Measurements from ENCODE around the gene GLI1.
"Not testable (repeated sequence)": the region's sequence is repeated elsewhere in the genome, so short reads cannot be mapped to it uniquely, and the experiment has no call there.

Gene GLI1

DNA sequence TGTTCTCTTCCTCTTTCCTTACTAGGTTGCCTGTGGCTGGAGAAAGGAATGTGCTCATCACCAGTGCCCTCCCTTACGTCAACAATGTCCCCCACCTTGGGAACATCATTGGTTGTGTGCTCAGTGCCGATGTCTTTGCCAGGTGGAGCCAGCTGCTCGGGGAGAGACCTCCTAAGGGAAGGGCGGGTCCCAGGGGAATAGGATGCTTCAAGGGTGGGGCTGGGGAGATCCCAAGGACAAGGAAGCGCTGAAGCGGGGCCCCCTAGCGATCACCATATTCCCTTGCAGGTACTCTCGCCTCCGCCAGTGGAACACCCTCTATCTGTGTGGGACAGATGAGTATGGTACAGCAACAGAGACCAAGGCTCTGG, 38.5 kb downstream of the GLI1 start:
- DNase-seq (ENCODE audit: low spot score) = no peak

DNA sequence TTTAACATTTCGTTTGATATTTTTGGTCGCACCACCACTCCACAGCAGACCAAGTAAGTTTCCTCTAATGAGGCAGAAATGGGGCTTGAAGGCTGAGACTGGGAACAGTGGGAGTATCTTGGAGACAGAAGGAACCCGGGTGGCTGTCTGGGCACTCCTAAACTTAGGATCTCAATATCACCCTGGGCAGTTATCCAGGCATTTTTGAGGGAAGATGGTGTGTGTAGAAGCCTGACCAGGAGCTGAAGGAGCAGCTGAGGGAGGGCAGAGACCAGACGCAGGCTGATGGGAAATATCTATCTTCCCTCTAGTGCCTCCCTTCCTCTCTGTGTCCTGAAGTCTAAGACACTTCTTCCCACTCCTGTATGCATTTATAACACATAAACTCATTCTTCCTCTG, 39.0 kb downstream of the GLI1 start:
- DNase-seq (ENCODE audit: low spot score) = no peak

DNA sequence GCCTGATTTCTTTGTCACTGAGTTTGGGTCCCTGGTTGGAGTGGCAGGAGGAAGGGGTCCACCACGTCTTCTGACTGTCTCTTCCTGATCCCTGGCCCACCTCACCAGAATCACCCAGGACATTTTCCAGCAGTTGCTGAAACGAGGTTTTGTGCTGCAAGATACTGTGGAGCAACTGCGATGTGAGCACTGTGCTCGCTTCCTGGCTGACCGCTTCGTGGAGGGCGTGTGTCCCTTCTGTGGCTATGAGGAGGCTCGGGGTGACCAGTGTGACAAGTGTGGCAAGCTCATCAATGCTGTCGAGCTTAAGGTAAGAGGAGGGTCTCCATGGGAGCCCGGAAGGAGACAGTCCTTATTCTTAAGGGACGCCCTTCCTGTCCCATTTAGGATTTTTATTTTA, 40.6 kb downstream of the GLI1 start:
- no peak for DNase-seq (ENCODE audit: low spot score)

DNA sequence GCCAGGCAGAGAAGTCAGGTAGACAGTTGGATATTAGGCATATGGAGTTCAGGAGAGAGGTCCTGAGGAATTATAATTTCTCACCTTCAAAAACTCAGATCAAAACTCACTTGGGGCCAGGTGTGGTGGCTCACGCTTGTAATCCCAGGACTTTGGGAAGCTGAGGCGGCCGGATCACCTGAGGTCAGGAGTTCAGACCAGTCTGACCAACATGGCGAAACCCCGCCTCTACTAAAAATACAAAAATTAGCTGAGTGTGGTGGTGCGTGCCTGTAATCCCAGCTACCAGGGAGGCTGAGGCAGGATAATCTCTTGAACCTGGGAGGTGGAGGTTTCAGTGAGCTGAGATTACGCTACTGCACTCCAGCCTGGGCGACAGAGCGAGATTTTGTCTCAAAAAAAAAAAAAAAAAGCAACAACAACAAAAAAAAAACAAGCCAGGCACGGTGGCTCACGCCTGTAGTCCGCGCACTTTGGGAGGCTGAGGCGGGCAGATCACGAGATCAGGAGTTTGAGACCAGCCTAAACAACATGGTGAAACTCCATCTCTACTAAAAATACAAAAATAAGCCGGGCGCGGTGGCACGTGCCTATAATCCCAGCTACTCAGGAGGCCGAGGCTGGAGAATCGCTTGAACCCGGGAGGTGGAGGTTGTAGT, 42.9 kb downstream of the GLI1 start:
- not testable (repeated sequence) for DNase-seq (ENCODE audit: low spot score)

DNA sequence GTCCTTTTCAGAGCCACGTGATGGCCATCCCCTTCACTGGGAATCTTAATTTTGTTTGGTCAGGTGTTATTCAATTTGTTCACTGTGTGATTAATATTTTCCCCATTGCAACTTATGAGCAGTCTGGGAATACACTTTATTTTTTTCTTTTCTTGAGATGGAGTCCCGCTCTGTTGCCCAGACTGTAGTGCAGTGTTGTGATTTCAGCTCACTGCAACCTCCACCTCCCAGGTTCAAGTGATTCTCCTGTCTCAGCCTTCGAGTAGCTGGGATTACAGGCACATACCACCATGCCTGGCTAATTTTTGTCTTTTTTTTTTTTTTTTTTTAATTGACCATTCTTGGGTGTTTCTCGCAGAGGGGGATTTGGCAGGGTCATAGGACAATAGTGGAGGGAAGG, 47.0 kb downstream of the GLI1 start:
- not testable (repeated sequence) for DNase-seq (ENCODE audit: low spot score)

DNA sequence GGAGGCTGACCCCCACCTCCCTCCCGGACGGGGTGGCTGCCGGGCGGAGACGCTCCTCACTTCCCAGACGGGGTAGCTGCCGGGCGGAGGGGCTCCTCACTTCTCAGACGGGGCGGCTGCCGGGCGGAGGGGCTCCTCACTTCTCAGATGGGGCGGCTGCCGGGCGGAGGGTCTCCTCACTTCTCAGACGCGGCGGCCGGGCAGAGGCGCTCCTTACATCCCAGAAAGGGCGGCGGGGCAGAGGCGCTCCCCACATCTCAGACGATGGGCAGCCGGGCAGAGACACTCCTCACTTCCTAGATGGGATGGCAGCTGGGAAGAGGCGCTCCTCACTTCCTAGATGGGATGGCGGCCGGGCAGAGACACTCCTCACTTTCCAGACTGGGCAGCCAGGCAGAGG, 48.2 kb downstream of the GLI1 start:
- DNase-seq (ENCODE audit: low spot score) = not testable (repeated sequence)

DNA sequence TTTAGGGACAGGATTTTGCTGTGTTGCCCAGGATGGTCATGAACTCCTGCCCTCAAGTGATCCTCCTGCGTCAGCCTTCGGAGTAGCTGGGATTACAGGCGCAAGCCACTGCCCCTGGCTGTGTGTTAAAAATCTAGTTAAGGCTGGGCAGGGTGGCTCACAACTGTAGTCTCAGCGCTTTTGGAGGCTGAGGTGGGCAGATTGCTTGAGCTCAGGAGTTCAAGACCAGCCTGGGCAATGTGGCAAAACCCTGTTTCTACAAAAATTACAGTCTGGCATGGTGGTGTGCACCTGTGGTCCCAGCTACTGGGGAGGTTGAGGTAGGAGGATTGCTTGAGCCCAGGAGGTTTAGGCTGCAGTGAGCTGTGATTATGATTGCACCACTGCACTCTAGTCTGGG, 51.6 kb downstream of the GLI1 start:
- no peak for DNase-seq (ENCODE audit: low spot score)

DNA sequence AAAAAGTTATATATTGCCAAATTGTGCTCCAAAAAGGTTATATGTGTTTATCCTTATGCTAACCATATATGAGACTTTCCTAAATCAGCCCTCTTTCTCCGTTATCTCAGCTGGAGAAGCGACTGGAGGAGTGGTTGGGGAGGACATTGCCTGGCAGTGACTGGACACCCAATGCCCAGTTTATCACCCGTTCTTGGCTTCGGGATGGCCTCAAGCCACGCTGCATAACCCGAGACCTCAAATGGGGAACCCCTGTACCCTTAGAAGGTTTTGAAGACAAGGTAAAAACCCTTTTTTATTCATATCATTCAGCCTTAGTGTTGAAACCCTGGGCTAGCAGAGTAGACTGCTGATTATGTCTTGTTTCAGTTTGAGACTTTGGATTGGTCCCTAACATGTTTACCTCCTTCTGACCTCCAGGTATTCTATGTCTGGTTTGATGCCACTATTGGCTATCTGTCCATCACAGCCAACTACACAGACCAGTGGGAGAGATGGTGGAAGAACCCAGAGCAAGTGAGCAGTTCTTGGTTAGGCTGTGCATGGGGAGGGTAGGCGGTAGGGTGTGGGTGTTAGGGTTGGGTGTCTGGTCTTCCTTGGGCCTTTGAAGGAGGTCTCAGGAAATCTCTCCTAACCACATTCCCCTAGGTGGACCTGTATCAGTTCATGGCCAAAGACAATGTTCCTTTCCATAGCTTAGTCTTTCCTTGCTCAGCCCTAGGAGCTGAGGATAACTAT, 52.2 kb downstream of the GLI1 start:
- no peak for DNase-seq (ENCODE audit: low spot score)

DNA sequence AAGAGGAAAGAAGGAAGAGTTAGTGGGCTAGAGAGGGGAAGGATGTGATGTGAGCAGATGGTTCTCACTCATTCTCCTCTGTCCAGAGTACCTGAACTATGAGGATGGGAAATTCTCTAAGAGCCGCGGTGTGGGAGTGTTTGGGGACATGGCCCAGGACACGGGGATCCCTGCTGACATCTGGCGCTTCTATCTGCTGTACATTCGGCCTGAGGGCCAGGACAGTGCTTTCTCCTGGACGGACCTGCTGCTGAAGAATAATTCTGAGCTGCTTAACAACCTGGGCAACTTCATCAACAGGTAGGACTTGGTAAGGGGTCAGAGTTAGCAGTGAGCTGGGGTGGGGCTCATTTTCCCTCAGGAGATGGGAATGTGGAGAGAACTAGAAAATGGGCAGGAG, 53.1 kb downstream of the GLI1 start:
- no peak for DNase-seq (ENCODE audit: low spot score)

DNA sequence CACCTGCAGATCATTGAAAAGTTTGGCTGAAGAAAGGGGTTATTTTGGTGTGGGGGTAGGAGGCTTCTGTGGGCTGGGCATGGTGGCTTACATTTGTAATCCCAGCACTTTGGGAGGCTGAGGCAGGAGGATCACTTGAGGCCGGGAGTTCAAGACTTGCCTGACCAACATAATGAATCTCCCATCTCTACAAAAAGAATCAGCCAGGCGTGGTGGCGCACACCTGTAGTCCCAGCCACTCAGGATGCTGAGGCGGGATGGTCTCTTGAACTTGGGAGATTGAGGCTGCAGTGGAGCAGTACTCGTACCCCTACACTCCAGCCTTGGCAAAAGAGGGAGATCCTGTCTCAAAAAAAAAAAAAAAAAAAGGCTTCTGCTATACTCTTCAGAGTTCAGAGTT, 53.7 kb downstream of the GLI1 start:
- no peak for DNase-seq (ENCODE audit: low spot score)

DNA sequence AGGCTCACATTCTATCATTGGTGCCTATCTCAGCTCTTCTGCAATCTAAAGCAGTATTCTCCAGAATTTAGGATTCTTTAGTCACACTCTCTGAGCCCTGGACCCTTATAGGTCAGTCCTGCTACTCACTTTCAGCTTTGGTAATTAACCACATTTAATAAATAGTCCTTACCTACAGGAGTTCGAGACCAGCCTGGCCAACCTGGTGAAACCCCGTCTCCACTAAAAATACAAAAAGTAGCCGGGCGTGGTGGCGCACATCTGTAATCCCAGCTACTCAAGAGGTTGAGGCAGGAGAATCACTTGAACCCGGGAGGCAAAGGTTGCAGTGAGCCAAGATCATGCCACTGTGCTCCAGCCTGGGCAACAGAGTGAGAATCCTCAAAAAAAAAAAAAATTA, 54.1 kb downstream of the GLI1 start:
- not testable (repeated sequence) for DNase-seq (ENCODE audit: low spot score)

DNA sequence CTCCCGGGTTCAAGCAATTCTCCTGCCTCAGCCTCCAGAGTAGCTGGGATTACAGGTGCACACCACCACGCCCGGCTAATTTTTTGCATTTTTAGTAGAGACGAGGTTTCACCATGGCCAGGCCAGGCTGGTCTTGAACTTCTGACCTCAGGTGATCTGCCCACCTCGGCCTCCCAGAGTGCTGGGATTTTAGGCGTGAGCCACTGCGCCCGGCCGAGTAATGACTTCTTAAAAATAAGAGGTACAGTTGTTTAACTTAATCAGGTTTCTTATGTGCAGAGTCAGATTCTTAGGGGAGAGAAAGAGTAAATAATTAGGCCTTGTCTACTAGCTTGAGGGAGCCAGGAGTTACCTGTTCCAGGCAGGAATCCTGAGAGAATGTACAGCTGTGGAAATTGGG, 54.7 kb downstream of the GLI1 start:
- DNase-seq (ENCODE audit: low spot score) = not testable (repeated sequence)

DNA sequence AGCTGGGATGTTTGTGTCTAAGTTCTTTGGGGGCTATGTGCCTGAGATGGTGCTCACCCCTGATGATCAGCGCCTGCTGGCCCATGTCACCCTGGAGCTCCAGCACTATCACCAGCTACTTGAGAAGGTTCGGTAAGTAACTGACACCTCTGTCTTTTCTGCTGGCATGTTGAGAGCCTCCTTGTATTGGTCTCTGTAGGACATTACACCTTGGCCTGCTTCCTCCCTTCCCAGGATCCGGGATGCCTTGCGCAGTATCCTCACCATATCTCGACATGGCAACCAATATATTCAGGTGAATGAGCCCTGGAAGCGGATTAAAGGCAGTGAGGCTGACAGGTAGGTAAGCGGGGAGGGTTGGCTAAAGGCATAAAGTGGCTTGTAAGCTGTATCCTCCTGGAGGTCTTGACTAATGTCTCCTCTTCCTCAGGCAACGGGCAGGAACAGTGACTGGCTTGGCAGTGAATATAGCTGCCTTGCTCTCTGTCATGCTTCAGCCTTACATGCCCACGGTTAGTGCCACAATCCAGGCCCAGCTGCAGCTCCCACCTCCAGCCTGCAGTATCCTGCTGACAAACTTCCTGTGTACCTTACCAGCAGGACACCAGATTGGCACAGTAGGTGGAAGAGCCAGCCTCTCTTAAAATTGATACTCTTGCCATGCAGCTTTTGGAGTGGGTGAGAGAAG, 55.3 kb downstream of the GLI1 start:
- no peak for DNase-seq (ENCODE audit: low spot score)

DNA sequence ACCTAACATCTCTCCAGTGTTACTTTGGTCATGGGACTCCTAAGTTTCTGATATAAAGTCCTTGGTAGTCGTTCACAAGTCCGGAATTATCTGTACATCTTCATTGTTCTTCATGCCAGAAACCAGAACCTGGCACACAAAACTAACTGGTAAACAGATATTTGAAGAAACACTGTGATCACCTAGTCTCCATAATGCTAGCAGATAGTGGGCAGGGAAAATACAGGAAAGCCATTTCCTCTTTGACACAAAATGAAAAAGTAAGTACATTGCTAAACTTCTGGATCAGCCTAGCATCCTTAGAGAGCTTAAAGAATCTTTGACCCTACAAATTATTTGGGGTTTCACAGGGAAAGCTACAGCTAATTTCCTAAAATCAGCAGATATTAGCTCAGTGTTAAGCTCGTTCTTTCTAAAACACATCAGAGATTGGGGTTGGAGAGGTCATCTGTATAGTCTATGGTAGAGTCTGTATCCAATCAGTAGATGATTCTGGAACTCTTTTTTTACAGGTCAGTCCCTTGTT, 55.9 kb downstream of the GLI1 start:
- DNase-seq (ENCODE audit: low spot score) = no peak

DNA sequence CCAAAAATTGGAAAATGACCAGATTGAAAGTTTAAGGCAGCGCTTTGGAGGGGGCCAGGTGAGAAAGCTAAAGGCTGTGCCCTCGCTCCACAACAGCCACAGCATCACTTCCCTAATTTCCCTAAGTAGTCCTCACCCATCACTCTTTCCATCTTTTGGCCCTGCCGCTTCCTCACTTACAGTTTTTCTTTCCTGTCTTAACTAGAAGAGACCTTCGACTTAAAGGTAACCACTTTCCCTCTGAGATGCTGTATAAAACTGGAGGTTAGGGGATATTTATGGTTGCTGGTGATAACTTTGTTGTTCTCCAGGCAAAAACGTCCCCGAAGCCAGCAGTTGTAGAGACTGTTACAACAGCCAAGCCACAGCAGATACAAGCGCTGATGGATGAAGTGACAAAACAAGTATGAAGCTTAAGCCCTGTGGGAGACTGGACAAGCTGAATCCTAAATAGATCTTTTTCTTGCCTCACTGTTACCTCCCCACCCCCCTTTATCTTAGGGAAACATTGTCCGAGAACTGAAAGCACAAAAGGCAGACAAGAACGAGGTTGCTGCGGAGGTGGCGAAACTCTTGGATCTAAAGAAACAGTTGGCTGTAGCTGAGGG, 56.5 kb downstream of the GLI1 start:
- no peak for DNase-seq (ENCODE audit: low spot score)

DNA sequence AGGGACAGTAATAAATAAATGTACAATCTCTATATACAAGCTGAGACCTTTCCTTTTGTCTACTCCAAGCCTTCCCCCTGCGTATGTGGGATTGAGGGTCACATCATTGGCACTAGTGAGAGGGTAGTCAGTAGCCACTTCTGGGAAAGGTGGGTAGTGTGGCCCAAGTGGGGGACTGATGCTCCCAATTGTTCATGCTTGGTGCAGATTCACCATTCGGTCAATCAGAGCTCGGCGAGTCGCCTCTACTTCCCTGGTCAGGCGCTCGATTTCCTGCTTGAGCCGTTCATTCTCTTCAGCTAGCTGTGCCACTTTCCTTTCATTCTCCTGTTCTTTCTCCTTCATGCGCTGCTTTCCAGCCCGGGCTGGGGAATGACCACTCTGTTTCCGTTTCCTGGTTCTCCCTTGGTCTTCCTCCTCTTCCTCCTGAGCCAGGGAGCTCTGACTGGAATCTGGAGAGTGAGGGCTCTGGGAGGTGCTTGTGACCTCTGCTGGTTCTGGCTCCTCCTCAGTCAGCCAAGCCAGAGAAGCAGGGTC, 57.1 kb downstream of the GLI1 start:
- no peak for DNase-seq (ENCODE audit: low spot score)

DNA sequence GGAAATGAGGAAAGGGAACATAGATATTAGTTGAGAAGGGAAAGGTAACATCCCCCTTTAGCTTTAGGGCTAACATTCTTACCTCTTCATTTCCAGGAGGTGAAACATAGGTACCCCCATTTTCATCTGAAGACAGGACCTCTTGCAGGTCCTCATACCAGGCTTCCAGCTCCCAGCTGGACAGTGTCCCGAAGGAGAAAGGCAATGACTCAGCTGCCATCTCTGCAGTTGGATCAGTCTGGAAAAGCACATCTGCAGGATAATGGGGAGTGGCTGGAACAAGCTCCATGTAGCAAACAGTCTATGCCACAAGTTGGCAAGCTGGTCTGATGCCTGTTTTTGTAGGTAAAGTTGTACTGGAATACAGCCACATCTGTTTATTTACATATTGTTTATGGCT, 57.6 kb downstream of the GLI1 start:
- DNase-seq (ENCODE audit: low spot score) = no peak

DNA sequence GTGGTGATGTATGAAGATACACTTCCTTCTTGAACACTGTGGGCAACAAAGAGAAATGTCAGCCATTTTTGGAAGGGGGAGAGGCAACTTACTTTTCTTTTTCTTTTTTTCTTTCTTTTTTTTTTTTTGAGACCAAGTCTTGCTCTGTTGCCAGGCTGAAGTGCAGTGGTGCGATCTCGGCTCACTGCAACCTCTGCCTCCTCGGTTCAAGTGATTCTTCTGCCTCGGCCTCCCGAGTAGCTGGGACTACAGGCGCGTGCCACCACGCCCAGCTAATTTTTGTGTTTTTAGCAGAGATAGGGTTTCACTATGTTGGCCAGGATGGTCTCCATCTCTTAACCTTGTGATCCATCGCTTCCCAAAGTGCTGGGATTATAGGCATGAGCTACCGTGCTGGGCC, 58.1 kb downstream of the GLI1 start:
- not testable (repeated sequence) for DNase-seq (ENCODE audit: low spot score)

DNA sequence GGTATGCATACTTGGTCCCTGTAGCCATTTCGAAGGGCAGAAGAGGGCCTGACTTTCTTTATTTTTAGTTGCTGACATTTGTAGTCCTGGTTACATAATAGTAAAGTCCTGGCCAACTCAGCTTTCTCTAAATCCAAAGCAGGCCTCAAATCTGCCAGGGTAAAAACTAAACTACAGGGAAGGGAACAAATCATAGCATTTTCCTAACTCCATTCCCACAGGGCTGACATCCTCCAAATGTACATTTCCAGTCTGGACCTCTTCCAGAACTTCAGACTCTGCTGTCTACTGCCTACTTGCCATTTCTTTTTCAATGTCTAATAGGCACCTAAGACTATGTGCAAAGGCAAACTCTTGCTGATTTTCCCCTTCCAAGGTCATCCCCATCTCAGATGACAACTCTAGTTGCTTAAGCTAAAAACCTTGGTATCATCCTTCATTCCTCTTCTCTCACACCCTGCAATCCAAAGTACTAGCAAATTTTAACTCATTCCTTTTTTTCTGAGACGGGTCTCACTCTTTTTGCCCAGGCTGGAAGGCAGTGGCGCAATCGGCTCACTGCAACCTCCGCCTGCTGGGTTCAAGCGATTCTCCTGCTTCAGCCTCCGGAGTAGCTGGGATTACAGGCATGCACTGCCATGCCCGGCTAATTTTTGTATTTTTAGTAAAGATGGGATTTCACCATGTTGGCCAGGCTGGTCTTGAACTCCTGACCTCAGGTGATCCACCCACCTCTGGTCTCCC, 58.8 kb downstream of the GLI1 start:
- DNase-seq (ENCODE audit: low spot score) = no peak

DNA sequence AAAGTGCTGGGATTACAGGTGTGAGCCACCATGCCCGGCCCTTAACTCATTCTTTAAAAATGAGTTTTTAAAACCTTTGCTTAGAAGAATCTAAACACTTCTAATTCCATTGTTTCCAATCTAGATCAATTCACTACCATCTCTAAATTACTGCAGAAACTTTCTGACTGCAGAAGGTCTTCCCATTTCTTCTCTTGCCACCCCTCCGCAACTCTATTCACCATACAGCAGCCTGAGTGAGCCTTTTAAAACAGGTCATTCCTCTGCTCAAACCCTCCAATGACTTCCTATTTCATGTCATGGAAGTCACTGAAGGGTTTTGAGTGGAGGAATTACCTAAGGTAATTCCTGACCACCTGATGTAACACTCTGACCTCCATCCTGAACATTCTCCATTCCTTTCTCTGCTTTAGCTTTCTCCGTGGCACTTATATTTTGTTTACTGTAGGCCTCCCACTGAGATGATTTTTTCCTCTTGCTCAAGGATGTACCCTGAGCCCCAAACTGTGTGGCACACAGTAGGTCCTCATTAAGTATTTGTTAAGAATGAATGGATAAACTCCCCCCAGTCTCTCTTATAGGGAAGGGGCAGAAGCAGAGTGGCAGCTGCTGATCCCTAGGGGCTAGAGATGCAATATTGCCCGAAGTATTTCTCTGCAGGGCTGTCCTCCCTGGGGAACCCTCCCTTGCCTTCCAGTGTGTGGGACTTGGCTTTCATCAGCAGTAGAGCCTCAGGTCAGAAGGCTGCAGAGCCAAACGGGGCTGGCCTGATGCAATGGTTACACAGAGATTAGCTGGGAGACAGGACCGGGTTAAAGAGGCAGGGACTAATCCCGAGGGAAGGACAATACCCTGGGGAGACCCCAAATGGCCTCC, 59.6 kb downstream of the GLI1 start:
- no peak for DNase-seq (ENCODE audit: low spot score)

DNA sequence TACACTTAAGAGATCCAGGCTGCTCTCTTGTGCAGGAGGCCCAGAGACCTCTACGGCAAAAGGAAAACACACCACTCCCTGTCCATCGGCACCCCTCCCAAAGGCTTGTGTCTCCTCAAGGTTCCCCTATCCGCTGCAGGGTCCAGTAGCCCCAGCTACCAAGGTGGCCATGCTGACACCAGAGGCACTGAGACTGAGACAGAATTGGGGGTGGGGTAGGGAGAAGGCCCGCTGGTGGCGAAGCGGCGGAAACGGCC, 60.1 kb downstream of the GLI1 start:
- DNase-seq (ENCODE audit: low spot score) = no peak

Measured in putamen (tissue), 1 donor.